HepG2 (cell line): ENCODE data around the gene HERC4. TPM values are rescaled to one million over a fixed set of nuclear protein-coding genes. Genes with fewer than 3 reads are reported as not detected.

ENCODE experiments used
- ATAC-seq: fragments of 200-7000 bp; cut with Tn5 transposase; 3 replicates; pipeline ENCODE4 v1.9.1; 2020; ENCODE audit warnings: mild to moderate bottlenecking, moderate library complexity
- BruUV-seq: library from RNA; stranded (reverse); fragments of 400-500 nt; replicated peaks from 2 replicates; lab custom pipeline; 2021; lab: Mats Ljungman, UMichigan
- CTCF ChIA-PET: fragments of 300-600 bp; formaldehyde crosslinking; extraction: SDS; loops from one replicate; lab custom pipeline; 2021; ENCODE audit warnings: low total read pairs, inconsistent platforms, low intra/inter-chr PET ratio; lab: Yijun Ruan, JAX
- POLR2A ChIA-PET: fragments of 350-600 bp; sonication (Branson Sonifier 250); formaldehyde crosslinking; loops from one replicate; lab custom pipeline; 2020; ENCODE audit warnings: antibody characterized with exemption, inconsistent platforms; lab: Yijun Ruan, JAX
- DNase-seq: peaks from one replicate; pipeline ENCODE4 v3.0.0-alpha.2; 2015; ENCODE audit warnings: low spot score
- FAIRE-seq: peaks from 3 replicates; lab custom pipeline; 2011; peaks lifted over from hg19 to GRCh38; lab: Jason Lieb, UNC
- H2AFZ ChIP-seq: one replicate; pipeline ENCODE4 v1.6.1; 2011; ENCODE audit warnings: low read length, inconsistent platforms
- H3K27ac ChIP-seq: fragments of 300-600 bp; 3 replicates; pipeline ENCODE4 v1.8.0; 2011; ENCODE audit warnings: mixed run types, mild to moderate bottlenecking, mixed read lengths, low read length, inconsistent platforms; ENCODE audit not compliant: insufficient read depth; ENCODE audit errors: extremely low read length
- H3K27me3 ChIP-seq, 2 experiments: fragments of 200-600 bp in 1 of 2; 2 replicates in 1 of 2; 3 replicates in 1 of 2; pipeline versions ENCODE4 v1.6.0 to v1.8.0; 2011; ENCODE audit warnings: low read length in 2 of 2, mild to moderate bottlenecking in 2 of 2, moderate library complexity in 2 of 2, inconsistent platforms in 1 of 2; ENCODE audit not compliant: insufficient read depth in 2 of 2, control insufficient read depth in 1 of 2
- H3K36me3 ChIP-seq, 2 experiments: fragments of 200-600 bp in 1 of 2; replicated peaks in 1 of 2; 2 replicates in 1 of 2; 3 replicates in 1 of 2; pipeline versions ENCODE4 v1.5.1 to v1.8.0; 2011; ENCODE audit warnings: low read length in 2 of 2, inconsistent platforms in 1 of 2; ENCODE audit not compliant: insufficient read depth in 2 of 2, control insufficient read depth in 1 of 2
- H3K4me1 ChIP-seq: 2 replicates; pipeline ENCODE4 v1.5.1; 2012; ENCODE audit warnings: low read length, inconsistent platforms; ENCODE audit not compliant: insufficient read depth
- H3K4me2 ChIP-seq: 2 replicates; pipeline ENCODE4 v1.6.0; 2011; ENCODE audit warnings: low read depth, low read length, inconsistent platforms
- H3K4me3 ChIP-seq, 3 experiments: fragments of 200-600 bp in 1 of 3; sonication (generic), shearing (Covaris generic) in 1 of 3; replicated peaks in 1 of 3; 2 replicates each; pipeline ENCODE4 v1.5.1; 2011 to 2016; ENCODE audit warnings: low read length in 3 of 3, inconsistent platforms in 2 of 3, low read depth in 2 of 3, mild to moderate bottlenecking in 2 of 3, control low read depth in 1 of 3, mixed read lengths in 1 of 3; ENCODE audit not compliant: insufficient read depth in 1 of 3
- H3K79me2 ChIP-seq: one replicate; pipeline ENCODE4 v1.6.1; 2011; ENCODE audit warnings: low read length, inconsistent platforms; ENCODE audit not compliant: insufficient read depth
- H3K9ac ChIP-seq: 2 replicates; pipeline ENCODE4 v1.6.0; 2011; ENCODE audit warnings: mild to moderate bottlenecking, low read depth, low read length, inconsistent platforms; ENCODE audit not compliant: insufficient read depth
- H3K9me3 ChIP-seq: 2 replicates; pipeline ENCODE4 v1.5.1; 2012; ENCODE audit warnings: mild to moderate bottlenecking, low read length
- H4K20me1 ChIP-seq: 2 replicates; pipeline ENCODE4 v1.6.0; 2011; ENCODE audit warnings: inconsistent platforms, mild to moderate bottlenecking, low read length, moderate library complexity; ENCODE audit not compliant: insufficient read depth
- AKAP8 ChIP-seq: sonication (generic); formaldehyde crosslinking; IDR thresholded peaks from 2 replicates; pipeline ENCODE4 v1.5.1; 2020; ENCODE audit warnings: mild to moderate bottlenecking, missing genetic modification reagents
- DNMT1 ChIP-seq: sonication (generic); formaldehyde crosslinking; IDR thresholded peaks from 2 replicates; pipeline ENCODE4 v1.5.1; 2020; ENCODE audit warnings: mild to moderate bottlenecking, missing genetic modification reagents
- ETV5 ChIP-seq: IDR thresholded peaks from 2 replicates; pipeline ENCODE4 v1.6.1; 2018; ENCODE audit warnings: missing biosample characterization, missing genetic modification reagents, inconsistent platforms, borderline replicate concordance
- ETV6 ChIP-seq: sonication (generic); formaldehyde crosslinking; conservative IDR thresholded peaks from 2 replicates; pipeline ENCODE4 v1.4.0; 2020; ENCODE audit warnings: missing genetic modification reagents
- FOXP1 ChIP-seq, 2 experiments: fragments of 450-650 bp in 1 of 2; IDR thresholded peaks; 2 replicates each; pipeline ENCODE4 v1.6.1; 2017 to 2018; ENCODE audit warnings: antibody characterized with exemption in 1 of 2
- KDM4B ChIP-seq: sonication (generic); formaldehyde crosslinking; IDR thresholded peaks from 2 replicates; pipeline ENCODE4 v1.4.0; 2020; ENCODE audit warnings: missing genetic modification reagents
- MXD4 ChIP-seq: IDR thresholded peaks from 2 replicates; pipeline ENCODE4 v1.6.1; 2016; ENCODE audit warnings: mild to moderate bottlenecking, missing biosample characterization, missing genetic modification reagents
- MYNN ChIP-seq: sonication (generic); formaldehyde crosslinking; IDR thresholded peaks from 2 replicates; pipeline ENCODE4 v1.4.0; 2020; ENCODE audit warnings: mild to moderate bottlenecking, low read depth, missing genetic modification reagents
- SNAI1 ChIP-seq: sonication (generic); formaldehyde crosslinking; IDR thresholded peaks from 2 replicates; pipeline ENCODE4 v1.5.0; 2020; ENCODE audit warnings: mild to moderate bottlenecking, missing genetic modification reagents, borderline replicate concordance
- TBP ChIP-seq: sonication (generic); formaldehyde crosslinking; IDR thresholded peaks from 2 replicates; pipeline ENCODE4 v1.5.0; 2020; ENCODE audit warnings: missing genetic modification reagents
- XBP1 ChIP-seq: sonication (generic); formaldehyde crosslinking; IDR thresholded peaks from 2 replicates; pipeline ENCODE4 v1.5.0; 2020; ENCODE audit warnings: missing genetic modification reagents
- ZNF207 ChIP-seq: fragments of 450-650 bp; IDR thresholded peaks from 2 replicates; pipeline ENCODE4 v1.6.1; 2016; ENCODE audit warnings: antibody characterized with exemption, borderline replicate concordance
- ZNF567 ChIP-seq: sonication (generic); formaldehyde crosslinking; IDR thresholded peaks from 2 replicates; pipeline ENCODE4 v1.8.1; 2023; ENCODE audit warnings: mild to moderate bottlenecking, missing genetic modification reagents, borderline replicate concordance
- ZNF660 ChIP-seq: sonication (generic); formaldehyde crosslinking; IDR thresholded peaks from 2 replicates; pipeline ENCODE4 v1.5.1; 2020; ENCODE audit warnings: mild to moderate bottlenecking, low read depth, missing genetic modification reagents, borderline replicate concordance
- ZNF782 ChIP-seq: sonication (generic); formaldehyde crosslinking; IDR thresholded peaks from 2 replicates; pipeline ENCODE4 v1.4.0; 2020; ENCODE audit warnings: missing genetic modification reagents, mild to moderate bottlenecking, borderline replicate concordance
- ZSCAN9 ChIP-seq: IDR thresholded peaks from 2 replicates; pipeline ENCODE4 v1.6.1; 2016; ENCODE audit warnings: borderline replicate concordance
- whole genome bisulfite sequencing: methylation state at CpG from one replicate; pipeline ENCODE4 v1.1.6; 2017; ENCODE audit warnings: low lambda C conversion rate; 5-methylcytosine and 5-hydroxymethylcytosine counted together
- in situ Hi-C: cut with HindIII; loops from 2 replicates; pipeline ENCODE4 v1.10.0; 2017; ENCODE audit warnings: low pct_unique_long_range_greater_than_20kb; ENCODE audit not compliant: extremely low pct_ligation_motif_present
- intact Hi-C: fragments of 100-400 bp; cut with micrococcal nuclease; formaldehyde crosslinking; loops from one replicate; pipeline ENCODE4 v1.10.0; 2022; ENCODE audit not compliant: unreplicated experiment
- polyA plus RNA-seq, 8 experiments: library from polyadenylated mRNA; depleted of rRNA in 3 of 8; stranded (reverse) in 7 of 8; unstranded in 1 of 8; fragments of >200 nt; fragmentation: Illumina TruSeq in 4 of 8; extraction: Trizol in 4 of 8; gene quantifications; 2 replicates each; pipeline versions ENCODE4 v1.2.1 to v1.2.3, GENCODE V29; 2011 to 2016; ENCODE audit warnings: low read depth in 4 of 8, missing spikeins in 1 of 8, mixed read lengths in 1 of 8; ENCODE audit not compliant: insufficient read depth in 1 of 8
- total RNA-seq, 5 experiments: library from RNA; depleted of rRNA; stranded (reverse); fragments of >200 nt; fragmentation: Illumina TruSeq; extraction: Trizol; gene quantifications; 2 replicates each; pipeline ENCODE4 v1.2.3, GENCODE V29; 2016; ENCODE audit warnings: low read depth in 1 of 5
- TF ChIP-seq, protein P1 (sequence below): IDR thresholded peaks from 2 replicates; pipeline ENCODE4 v1.6.1; 2016; ENCODE audit warnings: control low read depth
- TF ChIP-seq, protein P2 (sequence below): IDR thresholded peaks from 2 replicates; pipeline ENCODE4 v1.6.1; 2016; ENCODE audit warnings: missing compliant biosample characterization, missing genetic modification reagents, borderline replicate concordance

HERC4 gene
- total and polyA plus RNA-seq, 2 of the 13 experiments (the other 11 are each of a cell fraction or from before 2014, with no cell fraction given): 9.8 to 20.2 TPM

DNA sequence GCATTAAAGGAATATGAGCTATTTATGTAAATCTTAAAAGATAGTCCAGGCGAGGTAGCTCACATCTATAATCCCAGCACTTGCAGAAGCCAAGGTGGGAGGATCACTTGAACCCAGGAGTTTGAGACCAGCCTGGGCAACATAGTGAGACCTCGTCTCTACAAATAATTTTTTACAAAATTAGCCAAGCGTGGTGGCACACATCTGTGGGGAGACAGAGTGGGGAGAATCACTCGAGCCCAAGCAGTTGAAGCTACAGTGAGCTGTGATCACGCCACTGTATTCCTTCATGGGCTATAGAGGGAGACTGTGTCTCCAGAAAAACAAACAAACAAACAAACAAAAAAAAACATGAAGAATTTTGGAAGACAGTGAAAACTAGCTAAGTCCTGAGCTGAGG lies 28.4 kb downstream of the HERC4 start:
- Histone ChIP-seq H3K27ac (no peak overlapping the region), H4K20me1 (no peaks in the 10 kb centered on the region), H3K27me3 (no peaks in the 10 kb centered on the region), H3K4me1 (peaks cover 11% of the 10 kb centered on the region; the same call in 1 of the 2 replicates), H3K4me3 (no peak overlapping the region), H3K9ac (no peak overlapping the region), H3K4me2 (no peak overlapping the region), H3K36me3 (no peaks in the 10 kb centered on the region; a peak in 1 of 5 replicates), H2AFZ (no peak overlapping the region)
- BruUV-seq: no TSS peak
- CTCF ChIA-PET: no interaction called here
- no peak for FAIRE-seq
- POLR2A ChIA-PET: no interaction called here
- in situ Hi-C loops: no loop called here
- 94% methylated on average over 5 of the region's 5 CpGs for WGBS
- TF ChIP-seq ETV6 (CRISPR knock-in tag) (no peak), MXD4 (CRISPR knock-in tag) (no peak), SNAI1 (CRISPR knock-in tag) (no peak), ZNF782 (CRISPR knock-in tag) (no peak), ZNF207 (no peak), TBP (CRISPR knock-in tag) (no peak), FOXP1 (IDR thresholded peaks at IDR 0.05) (no peak), FOXP1 (CRISPR knock-in tag; IDR thresholded peaks at IDR 0.05) (no peak), KDM4B (CRISPR knock-in tag) (no peak), ZSCAN9 (CRISPR knock-in tag) (no peak), ZNF567 (no peak), ETV5 (no peak), AKAP8 (no peak), ZNF660 (CRISPR knock-in tag) (no peak), MYNN (CRISPR knock-in tag) (no peak), XBP1 (no peak), DNMT1 (no peak)
- TF ChIP-seq, protein P1, sequence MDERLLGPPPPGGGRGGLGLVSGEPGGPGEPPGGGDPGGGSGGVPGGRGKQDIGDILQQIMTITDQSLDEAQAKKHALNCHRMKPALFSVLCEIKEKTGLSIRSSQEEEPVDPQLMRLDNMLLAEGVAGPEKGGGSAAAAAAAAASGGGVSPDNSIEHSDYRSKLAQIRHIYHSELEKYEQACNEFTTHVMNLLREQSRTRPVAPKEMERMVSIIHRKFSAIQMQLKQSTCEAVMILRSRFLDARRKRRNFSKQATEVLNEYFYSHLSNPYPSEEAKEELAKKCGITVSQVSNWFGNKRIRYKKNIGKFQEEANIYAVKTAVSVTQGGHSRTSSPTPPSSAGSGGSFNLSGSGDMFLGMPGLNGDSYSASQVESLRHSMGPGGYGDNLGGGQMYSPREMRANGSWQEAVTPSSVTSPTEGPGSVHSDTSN (CRISPR knock-in tag): no peak
- TF ChIP-seq, protein P2, sequence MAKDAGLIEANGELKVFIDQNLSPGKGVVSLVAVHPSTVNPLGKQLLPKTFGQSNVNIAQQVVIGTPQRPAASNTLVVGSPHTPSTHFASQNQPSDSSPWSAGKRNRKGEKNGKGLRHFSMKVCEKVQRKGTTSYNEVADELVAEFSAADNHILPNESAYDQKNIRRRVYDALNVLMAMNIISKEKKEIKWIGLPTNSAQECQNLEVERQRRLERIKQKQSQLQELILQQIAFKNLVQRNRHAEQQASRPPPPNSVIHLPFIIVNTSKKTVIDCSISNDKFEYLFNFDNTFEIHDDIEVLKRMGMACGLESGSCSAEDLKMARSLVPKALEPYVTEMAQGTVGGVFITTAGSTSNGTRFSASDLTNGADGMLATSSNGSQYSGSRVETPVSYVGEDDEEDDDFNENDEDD (CRISPR knock-in tag): no peak
- TF ChIP-seq, all 625 proteins: peak for 0
- H3K9me3 ChIP-seq: no peaks in the 10 kb centered on the region
- DNase-seq (no peak), ATAC-seq (no peak)
- intact Hi-C loops: no loop called here
- H3K79me2 ChIP-seq: no peaks in the 10 kb centered on the region
